GM23338 (cell line): ENCODE results near the gene SLC15A4. TPM values are rescaled to one million over a fixed set of nuclear protein-coding genes. Genes with fewer than 3 reads are reported as not detected.

Source experiments
- ATAC-seq: fragments of 200-7000 bp; cut with Tn5 transposase; 3 replicates; pipeline ENCODE4 v1.9.1; 2020
- DNase-seq: peaks from one replicate; pipeline ENCODE4 v3.0.0-alpha.2; 2015; ENCODE audit warnings: low spot score
- H2AFZ ChIP-seq: fragments of 200-600 bp; sonication (generic); 2 replicates; pipeline ENCODE4 v1.8.0; 2016; ENCODE audit warnings: antibody characterized with exemption, mild to moderate bottlenecking, moderate library complexity
- H3F3A ChIP-seq: fragments of 200-600 bp; sonication (generic); replicated peaks from 2 replicates; pipeline ENCODE4 v1.8.0; 2017; ENCODE audit warnings: antibody characterized with exemption, mixed run types, low read depth
- H3K27ac ChIP-seq: fragments of 200-600 bp; sonication (generic); 2 replicates; pipeline ENCODE4 v1.6.1; 2016; ENCODE audit warnings: low read depth
- H3K27me3 ChIP-seq: fragments of 200-600 bp; sonication (generic); 2 replicates; pipeline ENCODE4 v1.8.0; 2016; ENCODE audit warnings: mild to moderate bottlenecking, mixed run types, moderate library complexity; ENCODE audit not compliant: insufficient read depth
- H3K36me3 ChIP-seq: fragments of 200-600 bp; sonication (generic); 2 replicates; pipeline ENCODE4 v1.8.0; 2016; ENCODE audit warnings: mild to moderate bottlenecking; ENCODE audit not compliant: insufficient read depth
- H3K4me1 ChIP-seq: fragments of 200-600 bp; sonication (generic); 2 replicates; pipeline ENCODE4 v1.8.0; 2016; ENCODE audit warnings: mild to moderate bottlenecking, moderate library complexity; ENCODE audit not compliant: insufficient read depth
- H3K4me2 ChIP-seq: fragments of 200-600 bp; sonication (generic); 2 replicates; pipeline ENCODE4 v1.7.1; 2017; ENCODE audit warnings: mixed run types
- H3K4me3 ChIP-seq: fragments of 200-600 bp; sonication (generic); 2 replicates; pipeline ENCODE4 v1.6.1; 2016; ENCODE audit warnings: mixed run types
- H3K79me2 ChIP-seq: fragments of 200-600 bp; sonication (generic); replicated peaks from 2 replicates; pipeline ENCODE4 v1.8.0; 2017; ENCODE audit warnings: mild to moderate bottlenecking; ENCODE audit not compliant: insufficient read depth
- H3K9me2 ChIP-seq: fragments of 200-600 bp; sonication (generic); 2 replicates; pipeline ENCODE4 v1.8.0; 2017; ENCODE audit not compliant: insufficient read depth
- H4K20me1 ChIP-seq: fragments of 200-600 bp; sonication (generic); replicated peaks from 2 replicates; pipeline ENCODE4 v1.8.0; 2017; ENCODE audit warnings: mild to moderate bottlenecking; ENCODE audit not compliant: insufficient read depth
- H3K27ac Mint-ChIP-seq: 2 replicates; pipeline ENCODE4 v1.8.0; 2020; ENCODE audit warnings: inconsistent platforms, mild to moderate bottlenecking, moderate library complexity, mixed read lengths
- H3K27me3 Mint-ChIP-seq: 3 replicates; pipeline ENCODE4 v1.8.0; 2022; ENCODE audit warnings: low read depth, mild to moderate bottlenecking, moderate library complexity, mixed read lengths, inconsistent platforms; ENCODE audit not compliant: insufficient read depth, poor library complexity
- H3K36me3 Mint-ChIP-seq: 3 replicates; pipeline ENCODE4 v1.8.0; 2021; ENCODE audit warnings: low read depth, mild to moderate bottlenecking, inconsistent platforms, moderate library complexity, mixed read lengths
- H3K4me1 Mint-ChIP-seq: 3 replicates; pipeline ENCODE4 v1.8.0; 2020; ENCODE audit warnings: mild to moderate bottlenecking, inconsistent platforms, mixed read lengths
- H3K4me3 Mint-ChIP-seq: 3 replicates; pipeline ENCODE4 v1.8.0; 2021; ENCODE audit warnings: moderate library complexity, mild to moderate bottlenecking, inconsistent platforms, mixed read lengths
- H3K9me3 Mint-ChIP-seq: 3 replicates; pipeline ENCODE4 v1.8.0; 2020; ENCODE audit warnings: moderate library complexity, mild to moderate bottlenecking, inconsistent platforms, mixed read lengths
- CREB1 ChIP-seq: fragments of 250-450 bp; sonication (Bioruptor Pico); IDR thresholded peaks from 2 replicates; pipeline ENCODE4 v1.5.0; 2020; ENCODE audit warnings: low read depth, mild to moderate bottlenecking, moderate library complexity
- ETS1 ChIP-seq: IDR thresholded peaks from 2 replicates; pipeline ENCODE4 v1.6.1; 2016; ENCODE audit warnings: antibody characterized with exemption
- EZH2 ChIP-seq: fragments of 200-600 bp; sonication (generic); IDR thresholded peaks from one replicate; pipeline ENCODE4 v1.8.0; 2017; ENCODE audit warnings: antibody characterized with exemption, mild to moderate bottlenecking, low read depth; ENCODE audit not compliant: unreplicated experiment
- EZH2phosphoT487 ChIP-seq: fragments of 200-600 bp; sonication (generic); IDR thresholded peaks from one replicate; pipeline ENCODE4 v1.8.1; 2018; ENCODE audit warnings: antibody characterized with exemption; ENCODE audit not compliant: unreplicated experiment
- JUNB ChIP-seq: IDR thresholded peaks from one replicate; pipeline ENCODE4 v1.6.1; 2016; ENCODE audit warnings: antibody characterized with exemption; ENCODE audit not compliant: unreplicated experiment
- POLR2AphosphoS5 ChIP-seq: IDR thresholded peaks from 2 replicates; pipeline ENCODE4 v1.6.1; 2016; ENCODE audit warnings: antibody characterized with exemption, low read depth
- REST ChIP-seq: IDR thresholded peaks from one replicate; pipeline ENCODE4 v1.6.1; 2018; ENCODE audit warnings: antibody characterized with exemption; ENCODE audit not compliant: unreplicated experiment
- STAT1 ChIP-seq: IDR thresholded peaks from one replicate; pipeline ENCODE4 v1.6.1; 2016; ENCODE audit warnings: antibody characterized with exemption; ENCODE audit not compliant: unreplicated experiment
- ZNF114 ChIP-seq: fragments of 250-450 bp; sonication (Bioruptor Pico); IDR thresholded peaks from 2 replicates; pipeline ENCODE4 v1.5.0; 2020; ENCODE audit warnings: mild to moderate bottlenecking, moderate library complexity
- ZNF331 ChIP-seq: fragments of 250-450 bp; sonication (Bioruptor Pico); IDR thresholded peaks from 2 replicates; pipeline ENCODE4 v1.5.0; 2020; ENCODE audit warnings: low read depth, mild to moderate bottlenecking, moderate library complexity
- polyA plus RNA-seq: library from polyadenylated mRNA; unstranded; fragments of >200 nt; fragmentation: Nextera tagmentation; extraction: Ambion mirVana; gene quantifications from 2 replicates; pipeline ENCODE4 v1.2.1, GENCODE V29; 2016
- total RNA-seq: library from RNA; depleted of rRNA; stranded (reverse); fragments of >200 nt; shearing (Covaris generic); gene quantifications from 2 replicates; pipeline ENCODE4 v1.2.3, GENCODE V29; 2014
- TF ChIP-seq, protein P1 (sequence below): fragments of 250-450 bp; sonication (Bioruptor Pico); IDR thresholded peaks from 2 replicates; pipeline ENCODE4 v1.5.0; 2020; ENCODE audit warnings: mild to moderate bottlenecking, moderate library complexity
- TF ChIP-seq, protein P2 (sequence below), 2 experiments: fragments of 200-600 bp in 1 of 2; sonication (generic) in 1 of 2; conservative IDR thresholded peaks; 2 replicates each; pipeline versions ENCODE4 v1.5.1 to v1.6.1; 2016 to 2017; ENCODE audit warnings: antibody characterized with exemption in 2 of 2, low read depth in 2 of 2, mild to moderate bottlenecking in 2 of 2, moderate library complexity in 1 of 2

SLC15A4 gene
- total and polyA plus RNA-seq, 2 experiments from 2014 or later, result 7.7 to 30.3 TPM

DNA sequence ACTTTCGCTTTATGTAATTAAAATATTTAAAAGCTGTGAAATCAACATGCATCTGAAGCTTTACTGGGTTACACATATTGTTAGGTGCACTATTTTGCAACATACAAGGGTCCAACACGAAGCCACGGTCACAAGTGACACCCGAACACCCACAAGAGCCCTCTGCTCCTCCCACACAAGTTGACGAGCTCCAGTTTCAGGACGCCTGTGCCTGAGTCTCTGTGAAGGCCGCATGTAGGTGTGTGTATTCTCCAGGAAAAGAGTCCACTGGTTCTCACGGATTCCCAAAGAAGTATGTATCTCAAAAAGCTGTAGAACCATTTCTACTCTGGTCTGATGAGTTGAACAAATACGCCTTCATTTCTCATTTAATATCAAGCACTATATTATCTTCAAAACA is 12.0 kb downstream of the SLC15A4 start:
- H3K4me3 Mint-ChIP-seq, result no peak overlapping the region
- no peak overlapping the region for H3K27ac Mint-ChIP-seq
- H3K79me2 ChIP-seq, result peaks cover 70% of the 10 kb centered on the region
- no peak overlapping the region for H2AFZ ChIP-seq
- peaks cover 87% of the 10 kb centered on the region for H3K9me3 Mint-ChIP-seq
- H3K27me3 ChIP-seq, result no peaks in the 10 kb centered on the region
- H3K36me3 ChIP-seq, result peaks cover 6% of the 10 kb centered on the region; the same call in 1 of the 2 replicates
- TF ChIP-seq EZH2 (no peak), EZH2phosphoT487 (no peak), REST (no peak), CREB1 (CRISPR knock-in tag) (no peak), POLR2AphosphoS5 (no peak), JUNB (no peak), ZNF114 (CRISPR knock-in tag) (no peak), ETS1 (no peak), STAT1 (no peak), ZNF331 (CRISPR knock-in tag) (no peak)
- TF ChIP-seq, protein P1, sequence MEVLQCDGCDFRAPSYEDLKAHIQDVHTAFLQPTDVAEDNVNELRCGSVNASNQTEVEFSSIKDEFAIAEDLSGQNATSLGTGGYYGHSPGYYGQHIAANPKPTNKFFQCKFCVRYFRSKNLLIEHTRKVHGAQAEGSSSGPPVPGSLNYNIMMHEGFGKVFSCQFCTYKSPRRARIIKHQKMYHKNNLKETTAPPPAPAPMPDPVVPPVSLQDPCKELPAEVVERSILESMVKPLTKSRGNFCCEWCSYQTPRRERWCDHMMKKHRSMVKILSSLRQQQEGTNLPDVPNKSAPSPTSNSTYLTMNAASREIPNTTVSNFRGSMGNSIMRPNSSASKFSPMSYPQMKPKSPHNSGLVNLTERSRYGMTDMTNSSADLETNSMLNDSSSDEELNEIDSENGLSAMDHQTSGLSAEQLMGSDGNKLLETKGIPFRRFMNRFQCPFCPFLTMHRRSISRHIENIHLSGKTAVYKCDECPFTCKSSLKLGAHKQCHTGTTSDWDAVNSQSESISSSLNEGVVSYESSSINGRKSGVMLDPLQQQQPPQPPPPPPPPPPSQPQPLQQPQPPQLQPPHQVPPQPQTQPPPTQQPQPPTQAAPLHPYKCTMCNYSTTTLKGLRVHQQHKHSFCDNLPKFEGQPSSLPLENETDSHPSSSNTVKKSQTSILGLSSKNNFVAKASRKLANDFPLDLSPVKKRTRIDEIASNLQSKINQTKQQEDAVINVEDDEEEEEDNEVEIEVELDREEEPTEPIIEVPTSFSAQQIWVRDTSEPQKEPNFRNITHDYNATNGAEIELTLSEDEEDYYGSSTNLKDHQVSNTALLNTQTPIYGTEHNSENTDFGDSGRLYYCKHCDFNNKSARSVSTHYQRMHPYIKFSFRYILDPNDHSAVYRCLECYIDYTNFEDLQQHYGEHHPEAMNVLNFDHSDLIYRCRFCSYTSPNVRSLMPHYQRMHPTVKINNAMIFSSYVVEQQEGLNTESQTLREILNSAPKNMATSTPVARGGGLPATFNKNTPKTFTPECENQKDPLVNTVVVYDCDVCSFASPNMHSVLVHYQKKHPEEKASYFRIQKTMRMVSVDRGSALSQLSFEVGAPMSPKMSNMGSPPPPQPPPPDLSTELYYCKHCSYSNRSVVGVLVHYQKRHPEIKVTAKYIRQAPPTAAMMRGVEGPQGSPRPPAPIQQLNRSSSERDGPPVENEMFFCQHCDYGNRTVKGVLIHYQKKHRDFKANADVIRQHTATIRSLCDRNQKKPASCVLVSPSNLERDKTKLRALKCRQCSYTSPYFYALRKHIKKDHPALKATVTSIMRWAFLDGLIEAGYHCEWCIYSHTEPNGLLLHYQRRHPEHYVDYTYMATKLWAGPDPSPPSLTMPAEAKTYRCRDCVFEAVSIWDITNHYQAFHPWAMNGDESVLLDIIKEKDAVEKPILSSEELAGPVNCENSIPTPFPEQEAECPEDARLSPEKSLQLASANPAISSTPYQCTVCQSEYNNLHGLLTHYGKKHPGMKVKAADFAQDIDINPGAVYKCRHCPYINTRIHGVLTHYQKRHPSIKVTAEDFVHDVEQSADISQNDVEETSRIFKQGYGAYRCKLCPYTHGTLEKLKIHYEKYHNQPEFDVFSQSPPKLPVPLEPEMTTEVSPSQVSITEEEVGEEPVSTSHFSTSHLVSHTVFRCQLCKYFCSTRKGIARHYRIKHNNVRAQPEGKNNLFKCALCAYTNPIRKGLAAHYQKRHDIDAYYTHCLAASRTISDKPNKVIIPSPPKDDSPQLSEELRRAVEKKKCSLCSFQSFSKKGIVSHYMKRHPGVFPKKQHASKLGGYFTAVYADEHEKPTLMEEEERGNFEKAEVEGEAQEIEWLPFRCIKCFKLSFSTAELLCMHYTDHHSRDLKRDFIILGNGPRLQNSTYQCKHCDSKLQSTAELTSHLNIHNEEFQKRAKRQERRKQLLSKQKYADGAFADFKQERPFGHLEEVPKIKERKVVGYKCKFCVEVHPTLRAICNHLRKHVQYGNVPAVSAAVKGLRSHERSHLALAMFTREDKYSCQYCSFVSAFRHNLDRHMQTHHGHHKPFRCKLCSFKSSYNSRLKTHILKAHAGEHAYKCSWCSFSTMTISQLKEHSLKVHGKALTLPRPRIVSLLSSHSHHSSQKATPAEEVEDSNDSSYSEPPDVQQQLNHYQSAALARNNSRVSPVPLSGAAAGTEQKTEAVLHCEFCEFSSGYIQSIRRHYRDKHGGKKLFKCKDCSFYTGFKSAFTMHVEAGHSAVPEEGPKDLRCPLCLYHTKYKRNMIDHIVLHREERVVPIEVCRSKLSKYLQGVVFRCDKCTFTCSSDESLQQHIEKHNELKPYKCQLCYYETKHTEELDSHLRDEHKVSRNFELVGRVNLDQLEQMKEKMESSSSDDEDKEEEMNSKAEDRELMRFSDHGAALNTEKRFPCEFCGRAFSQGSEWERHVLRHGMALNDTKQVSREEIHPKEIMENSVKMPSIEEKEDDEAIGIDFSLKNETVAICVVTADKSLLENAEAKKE, result no peak
- TF ChIP-seq, protein P2, sequence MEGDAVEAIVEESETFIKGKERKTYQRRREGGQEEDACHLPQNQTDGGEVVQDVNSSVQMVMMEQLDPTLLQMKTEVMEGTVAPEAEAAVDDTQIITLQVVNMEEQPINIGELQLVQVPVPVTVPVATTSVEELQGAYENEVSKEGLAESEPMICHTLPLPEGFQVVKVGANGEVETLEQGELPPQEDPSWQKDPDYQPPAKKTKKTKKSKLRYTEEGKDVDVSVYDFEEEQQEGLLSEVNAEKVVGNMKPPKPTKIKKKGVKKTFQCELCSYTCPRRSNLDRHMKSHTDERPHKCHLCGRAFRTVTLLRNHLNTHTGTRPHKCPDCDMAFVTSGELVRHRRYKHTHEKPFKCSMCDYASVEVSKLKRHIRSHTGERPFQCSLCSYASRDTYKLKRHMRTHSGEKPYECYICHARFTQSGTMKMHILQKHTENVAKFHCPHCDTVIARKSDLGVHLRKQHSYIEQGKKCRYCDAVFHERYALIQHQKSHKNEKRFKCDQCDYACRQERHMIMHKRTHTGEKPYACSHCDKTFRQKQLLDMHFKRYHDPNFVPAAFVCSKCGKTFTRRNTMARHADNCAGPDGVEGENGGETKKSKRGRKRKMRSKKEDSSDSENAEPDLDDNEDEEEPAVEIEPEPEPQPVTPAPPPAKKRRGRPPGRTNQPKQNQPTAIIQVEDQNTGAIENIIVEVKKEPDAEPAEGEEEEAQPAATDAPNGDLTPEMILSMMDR (conservative IDR thresholded peaks at IDR 0.05; ENCODE audit: low read depth in 2 of 2), result no peak
- no peak overlapping the region for H3K4me3 ChIP-seq
- H3K9me2 ChIP-seq, result no peaks in the 10 kb centered on the region
- peaks cover 12% of the 10 kb centered on the region; the same call in 1 of the 2 replicates for H4K20me1 ChIP-seq
- no peak overlapping the region for H3K27ac ChIP-seq
- H3K36me3 Mint-ChIP-seq, result peaks cover 49% of the 10 kb centered on the region
- ATAC-seq (no peak), DNase-seq (no peak)
- no peaks in the 10 kb centered on the region for H3F3A ChIP-seq
- 0 out of 2 replicates have a peak, but pooled peaks cover 5% of the 10 kb centered on the region for H3K4me1 ChIP-seq
- peaks cover 8% of the 10 kb centered on the region for H3K4me1 Mint-ChIP-seq
- H3K27me3 Mint-ChIP-seq, result no peaks in the 10 kb centered on the region
- H3K4me2 ChIP-seq, result no peak overlapping the region
